ENCODE measurements around the gene MAP2.

GRCh38 chr2:209757163-209757562 is 333.3 kb downstream of the MAP2 start:
- TF ChIP-seq POLR2A (IDR thresholded peaks at IDR 0.05) (no peak), CTCF (IDR thresholded peaks at IDR 0.05) (no peak)
